ENCODE measurements around the gene EEF1AKMT4.
A peak's percentile ranks its signal among the peaks of the same experiment; 100 is the strongest.

EEF1AKMT4 gene

GRCh38 chr3:184236033-184236410 is 13.4 kb upstream of the EEF1AKMT4 start:
- DNase-seq = no peak

DNA sequence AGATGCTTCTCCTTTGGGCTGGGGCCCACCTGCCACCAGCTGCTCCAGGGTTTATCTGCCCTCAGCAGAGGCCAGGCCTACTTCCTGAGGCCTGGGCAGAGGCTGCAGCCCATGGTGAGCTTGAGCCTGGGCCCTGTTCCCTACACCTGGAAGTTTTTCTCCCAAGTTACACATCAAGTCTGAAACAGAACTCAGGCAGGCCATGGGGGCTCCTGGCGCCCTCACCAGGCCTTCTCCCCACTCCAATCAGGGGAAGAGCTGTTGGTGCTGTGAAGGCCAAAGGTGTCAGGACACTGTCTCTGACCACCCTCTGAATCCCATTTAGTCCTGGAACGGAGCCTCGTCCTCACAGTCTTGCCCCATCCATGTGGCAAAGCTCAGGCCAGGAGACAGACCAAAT is 12.8 kb upstream of the EEF1AKMT4 start:
- no peak for DNase-seq

- DNase-seq = no peak
These were observed 12.3 kb upstream of the EEF1AKMT4 start for GRCh38 chr3:184237211-184237610.

DNA sequence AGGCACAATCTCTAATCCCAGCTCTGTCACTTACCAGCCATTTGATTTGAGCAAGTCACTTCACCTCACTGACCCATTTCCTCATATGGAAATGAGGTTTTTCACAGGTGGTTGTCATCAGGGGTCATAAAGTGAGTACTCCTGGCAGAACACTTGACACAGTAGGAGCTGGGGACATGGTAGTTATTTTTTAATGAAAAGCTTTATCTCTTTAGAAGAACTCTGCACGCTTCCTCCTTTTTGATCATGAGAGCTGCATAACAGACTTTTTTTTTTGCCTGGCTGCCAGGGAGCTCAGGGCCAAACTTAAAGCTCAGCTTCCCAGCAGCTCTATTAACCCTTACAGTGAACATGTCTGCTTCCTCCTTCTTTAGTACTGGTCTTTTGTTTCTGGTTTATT is 11.7 kb upstream of the EEF1AKMT4 start:
- no peak for DNase-seq

- DNase-seq = no peak
These were observed 11.1 kb upstream of the EEF1AKMT4 start for GRCh38 chr3:184238246-184238818.

DNA sequence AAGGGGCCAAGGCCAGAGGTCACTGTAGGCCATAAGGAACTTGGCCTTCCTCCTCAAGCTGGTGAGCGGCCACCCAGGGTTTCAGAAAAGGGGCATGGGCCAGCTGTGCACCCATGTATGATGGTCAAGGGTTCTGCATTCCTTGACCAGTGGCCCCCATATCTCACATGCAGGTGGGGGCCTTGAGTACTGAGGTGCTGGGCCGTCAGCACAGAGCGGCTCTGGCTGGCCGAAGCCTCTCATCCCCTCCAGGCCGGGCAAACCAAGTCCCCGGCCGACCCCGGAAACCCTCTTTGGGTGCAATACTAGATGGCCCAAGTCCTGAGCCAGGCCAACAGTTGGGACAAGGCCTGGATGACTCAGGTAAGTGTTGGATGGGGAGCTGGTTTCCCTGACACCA is 10.3 kb upstream of the EEF1AKMT4 start:
- no peak for DNase-seq

- no peak for DNase-seq
These were observed 9.8 kb upstream of the EEF1AKMT4 start for GRCh38 chr3:184239708-184240107.

DNA sequence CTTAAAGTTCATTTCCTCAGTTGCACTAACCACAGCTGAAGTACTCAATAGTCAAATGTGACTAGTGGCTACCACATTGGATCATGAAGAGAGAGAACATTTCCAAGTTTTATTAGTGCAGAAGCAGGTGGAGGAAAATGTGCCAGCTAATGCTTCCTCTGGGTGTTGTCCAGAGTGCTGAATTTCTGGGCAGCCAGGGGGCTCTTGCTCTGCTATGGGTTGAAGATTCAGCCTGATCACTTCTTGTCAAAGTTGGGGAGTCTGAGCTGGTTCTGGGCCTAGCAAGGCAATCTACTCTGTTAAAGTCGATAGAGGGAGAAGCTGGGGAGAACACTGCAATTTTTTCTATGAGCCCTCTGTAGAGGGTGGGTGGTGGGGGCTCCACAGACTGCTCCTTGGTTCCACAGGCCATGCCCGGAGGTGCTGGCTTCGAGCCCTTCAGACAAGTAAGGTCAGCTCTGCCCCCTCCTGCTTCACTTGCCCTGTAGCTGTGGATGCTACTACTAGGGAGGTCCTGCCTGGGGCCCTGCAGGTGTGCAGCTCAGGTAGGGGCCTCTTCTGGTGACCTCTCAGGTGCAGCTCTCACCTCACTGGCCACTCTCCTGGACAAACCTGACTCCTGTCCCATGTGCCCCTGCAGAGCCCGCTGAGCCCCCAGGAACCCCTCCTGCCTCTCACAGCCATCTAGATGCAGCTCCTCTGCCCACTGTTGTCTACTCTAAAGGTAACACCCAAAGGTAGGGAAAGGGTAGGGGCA is 8.9 kb upstream of the EEF1AKMT4 start:
- DNase-seq = peak; percentile 28

DNA sequence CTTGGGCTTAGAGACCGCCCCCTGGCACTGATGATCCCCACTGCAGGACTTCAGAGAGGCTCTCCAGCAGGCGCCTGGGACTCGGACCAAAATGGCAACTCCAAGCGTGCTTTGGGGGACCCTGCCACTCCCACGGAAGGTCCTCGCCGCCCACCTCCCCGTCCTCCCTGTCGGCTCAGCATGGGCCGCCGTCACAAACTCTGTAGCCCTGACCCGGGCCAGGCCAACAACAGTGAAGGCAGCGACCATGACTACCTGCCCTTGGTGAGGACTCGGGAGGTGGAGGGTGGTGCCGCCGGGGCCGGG is 8.4 kb upstream of the EEF1AKMT4 start:
- DNase-seq = no peak

- DNase-seq = peak; percentile 11
These were observed 7.8 kb upstream of the EEF1AKMT4 start for GRCh38 chr3:184241447-184242296.

DNA sequence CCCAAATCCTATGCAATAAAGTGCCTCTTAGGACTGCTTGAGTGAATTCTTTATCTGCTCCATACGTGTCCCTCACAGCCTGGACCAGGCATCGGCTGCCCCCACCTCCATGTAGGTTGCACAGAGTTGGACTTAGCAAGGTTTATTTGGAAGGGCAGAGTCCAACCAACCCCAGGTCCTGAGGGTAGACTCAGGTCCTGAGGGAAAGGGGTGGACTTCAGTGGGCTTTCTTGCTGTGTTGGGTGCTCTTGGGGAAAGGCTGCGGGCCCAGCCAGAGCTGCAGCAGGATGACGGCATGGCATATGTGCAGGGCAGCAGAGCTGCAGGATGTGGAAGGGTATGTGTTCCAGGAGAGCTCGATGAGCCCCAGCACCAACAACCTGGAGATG is 7.2 kb upstream of the EEF1AKMT4 start:
- DNase-seq = no peak

DNA sequence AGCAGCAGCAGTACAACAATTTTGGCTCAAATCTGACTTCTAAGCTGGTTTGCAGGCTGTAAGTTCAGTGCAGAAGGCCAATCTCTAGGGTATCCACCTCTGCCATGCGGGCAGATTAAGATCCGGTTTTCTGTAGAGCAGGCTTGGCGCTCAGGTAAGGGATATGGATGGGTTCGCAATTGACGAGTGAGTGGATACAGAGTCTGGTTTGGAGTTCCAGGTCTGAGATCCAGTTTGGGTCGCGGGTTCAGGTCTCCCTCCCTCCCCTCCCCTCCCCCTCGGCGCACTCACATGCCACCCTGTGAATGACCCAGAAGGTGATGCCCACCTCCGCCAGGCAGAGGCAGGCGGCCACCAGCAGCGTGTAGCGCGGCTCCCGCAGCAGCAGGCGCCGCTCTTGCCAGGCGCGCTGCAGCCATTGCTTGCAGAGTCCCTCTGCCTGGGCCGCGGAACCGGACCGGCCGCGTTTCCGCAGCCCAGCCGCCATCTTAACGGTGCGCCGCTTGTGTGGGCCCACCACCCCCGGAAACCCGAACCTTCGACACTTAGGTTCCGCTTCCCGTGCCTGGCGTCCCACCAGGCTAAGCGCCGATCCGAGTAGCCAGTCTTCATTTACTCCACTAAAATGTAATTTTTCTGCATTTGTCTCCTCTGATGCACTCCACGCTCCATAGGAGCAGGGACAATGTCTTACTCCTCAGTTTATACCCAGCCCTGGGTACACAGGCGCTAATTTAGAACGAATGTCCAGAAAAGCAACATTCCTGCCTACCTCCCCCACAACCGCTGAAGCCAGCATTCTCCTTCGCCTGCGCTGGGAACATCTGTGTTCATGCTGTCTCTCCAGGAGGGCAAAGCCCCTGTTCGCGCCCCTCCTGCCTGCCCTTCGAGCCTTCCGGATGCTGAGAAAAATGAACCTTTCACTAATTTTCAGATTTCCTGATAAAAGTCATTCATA is 739 bp upstream of the EEF1AKMT4 start, which contains the start of gene ALG3:
Gene ALG3, minus strand, starts transcription at position 509 of the 958 bp plus-strand sequence. Its CDS starts 22 bp downstream, at position 487.
- peak; percentile 86 for DNase-seq

GRCh38 chr3:184250167-184250828 is 826 bp downstream of the EEF1AKMT4 start:
- DNase-seq = peak; percentile 92

DNA sequence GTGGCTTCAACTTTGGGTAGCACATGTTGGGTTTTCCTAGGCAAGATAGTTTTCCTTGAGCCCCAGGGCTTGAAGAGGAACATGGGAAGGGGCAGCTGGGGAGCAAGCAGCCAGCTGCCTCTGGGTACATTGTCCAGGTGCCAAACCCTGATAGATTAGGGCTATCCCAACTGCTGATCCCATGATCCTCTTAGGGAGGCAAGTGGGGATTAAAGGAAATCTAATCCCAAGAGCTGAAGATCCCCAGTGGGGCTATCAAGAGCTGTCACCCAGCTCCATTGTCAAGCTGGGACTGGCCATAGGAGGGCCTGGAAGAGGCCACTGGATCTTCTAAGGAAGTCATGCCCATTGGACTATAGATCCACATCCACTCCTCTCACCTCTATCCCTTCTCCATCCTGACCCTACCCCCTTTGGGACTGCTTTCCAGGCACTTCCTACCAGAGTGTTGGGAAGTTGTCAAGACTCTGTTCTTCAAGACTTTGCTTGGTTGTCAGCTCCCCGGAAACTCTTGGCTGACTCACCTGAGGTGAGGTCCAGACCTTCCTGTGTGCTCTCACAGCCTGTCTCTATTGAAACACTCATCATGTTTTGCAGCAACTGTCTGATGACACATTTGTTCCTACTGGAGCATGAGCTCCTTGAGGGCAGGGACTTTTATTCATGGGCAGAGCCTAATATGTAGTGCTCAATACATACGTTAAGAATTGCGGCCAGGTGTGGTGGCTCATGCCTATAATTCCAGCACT is 6.0 kb downstream of the EEF1AKMT4 start:
- no peak for DNase-seq

- DNase-seq = no peak
These were observed 7.8 kb downstream of the EEF1AKMT4 start for GRCh38 chr3:184257083-184257915.

- no peak for DNase-seq
These were observed 9.5 kb downstream of the EEF1AKMT4 start for GRCh38 chr3:184258926-184259325.

DNA sequence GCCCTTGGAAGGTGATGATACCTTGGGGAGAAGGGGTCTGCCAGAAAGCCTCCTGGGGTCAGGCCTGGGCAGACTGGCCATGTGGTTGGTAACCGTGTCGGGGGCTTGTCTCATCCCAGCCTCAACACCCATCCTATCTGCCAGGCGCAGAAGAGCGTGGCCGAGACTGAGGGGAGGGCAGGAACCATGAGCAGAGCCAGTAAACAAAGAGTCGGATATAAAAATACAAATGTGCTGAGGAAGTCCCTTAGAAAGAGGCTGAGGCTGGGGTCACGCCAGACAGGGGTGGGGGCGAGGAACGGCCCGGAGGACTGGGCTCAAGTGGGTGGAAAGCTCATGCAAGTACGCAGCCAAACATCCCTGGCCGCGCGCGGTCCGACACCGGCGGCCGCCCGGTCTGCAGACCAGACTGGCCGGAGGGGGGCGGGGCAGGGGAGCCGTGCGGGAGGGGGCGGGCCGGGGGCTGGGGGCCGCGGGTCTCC is 10.0 kb downstream of the EEF1AKMT4 start:
- DNase-seq = no peak

GRCh38 chr3:184259878-184260723 is 10.6 kb downstream of the EEF1AKMT4 start:
- peak; percentile 36 for DNase-seq

GRCh38 chr3:184260724-184261269 is 11.3 kb downstream of the EEF1AKMT4 start:
- no peak for DNase-seq
